ENCODE results near the gene LAPTM5. TPM values are rescaled to one million over a fixed set of nuclear protein-coding genes. Genes with fewer than 3 reads are reported as not detected.

Gene LAPTM5
- total RNA-seq, 1 donor from 2014 or later: 0.77 TPM

DNA sequence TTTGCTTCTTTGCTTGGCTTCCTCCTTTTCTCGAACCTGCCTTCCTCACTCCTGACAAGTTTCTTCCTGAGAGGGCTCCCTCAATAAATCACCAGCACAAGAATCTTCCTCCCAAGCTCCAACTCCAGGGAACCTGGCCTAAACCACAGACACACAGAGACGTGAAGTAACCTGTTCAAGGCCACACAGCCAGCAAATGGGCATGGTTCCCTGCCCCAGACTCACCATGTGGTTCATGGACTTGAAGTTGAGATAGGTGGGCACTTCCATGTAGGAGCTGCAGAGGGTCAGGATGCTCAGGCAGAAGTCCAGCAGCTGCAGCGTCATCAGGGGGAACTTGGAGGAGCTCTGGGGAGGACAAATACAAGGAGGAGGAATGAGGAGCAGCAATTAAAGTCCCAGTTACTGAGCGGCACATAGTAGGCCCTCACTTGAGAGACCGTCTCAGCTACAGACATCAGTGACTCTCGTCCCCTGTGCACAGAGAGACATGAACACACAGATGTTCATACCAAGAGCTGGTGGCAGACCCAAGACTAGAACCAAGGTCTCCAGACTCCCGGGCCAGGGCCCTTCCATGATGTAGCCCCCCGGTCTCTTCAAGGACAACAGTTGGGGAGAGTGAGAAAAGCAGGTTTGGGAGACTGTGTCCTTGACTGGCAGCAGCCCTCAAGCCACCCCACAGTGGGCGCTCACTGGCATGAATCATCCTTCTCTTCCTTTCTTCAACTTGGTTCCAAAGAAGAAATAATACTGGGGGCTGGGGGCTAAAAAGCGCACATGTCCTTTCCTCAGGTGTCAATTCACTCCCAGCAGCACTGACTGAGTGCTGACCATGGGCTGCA lies 18.6 kb downstream of the LAPTM5 start:
- DNase-seq (ENCODE audit: low read depth): no peak
- Histone ChIP-seq H3K4me3 (ENCODE audit: insufficient read depth, low read depth, low read length) (no peak overlapping the region), H3K27ac (ENCODE audit: low read depth, low read length) (no peak overlapping the region), H3K36me3 (ENCODE audit: insufficient read depth, low read length) (no peaks in the 10 kb centered on the region), H3K79me2 (ENCODE audit: insufficient read depth, low read length) (no peaks in the 10 kb centered on the region), H3K27me3 (ENCODE audit: insufficient read depth, low read length) (peaks cover 9% of the 10 kb centered on the region), H4K20me1 (ENCODE audit: insufficient read depth, low read length) (no peaks in the 10 kb centered on the region), H3K9me3 (ENCODE audit: insufficient read depth, low read depth, low read length) (no peaks in the 10 kb centered on the region), H3K9ac (ENCODE audit: low read length) (no peak overlapping the region), H3K4me1 (ENCODE audit: insufficient read depth, low read length) (peaks cover 9% of the 10 kb centered on the region), H3K4me2 (ENCODE audit: low read length) (no peak overlapping the region), H2AFZ (ENCODE audit: low read depth, low read length) (no peak overlapping the region)
- no peak for TF ChIP-seq EZH2 (IDR thresholded peaks at IDR 0.05; ENCODE audit: insufficient read depth, low read length)
- TF ChIP-seq, protein P1, sequence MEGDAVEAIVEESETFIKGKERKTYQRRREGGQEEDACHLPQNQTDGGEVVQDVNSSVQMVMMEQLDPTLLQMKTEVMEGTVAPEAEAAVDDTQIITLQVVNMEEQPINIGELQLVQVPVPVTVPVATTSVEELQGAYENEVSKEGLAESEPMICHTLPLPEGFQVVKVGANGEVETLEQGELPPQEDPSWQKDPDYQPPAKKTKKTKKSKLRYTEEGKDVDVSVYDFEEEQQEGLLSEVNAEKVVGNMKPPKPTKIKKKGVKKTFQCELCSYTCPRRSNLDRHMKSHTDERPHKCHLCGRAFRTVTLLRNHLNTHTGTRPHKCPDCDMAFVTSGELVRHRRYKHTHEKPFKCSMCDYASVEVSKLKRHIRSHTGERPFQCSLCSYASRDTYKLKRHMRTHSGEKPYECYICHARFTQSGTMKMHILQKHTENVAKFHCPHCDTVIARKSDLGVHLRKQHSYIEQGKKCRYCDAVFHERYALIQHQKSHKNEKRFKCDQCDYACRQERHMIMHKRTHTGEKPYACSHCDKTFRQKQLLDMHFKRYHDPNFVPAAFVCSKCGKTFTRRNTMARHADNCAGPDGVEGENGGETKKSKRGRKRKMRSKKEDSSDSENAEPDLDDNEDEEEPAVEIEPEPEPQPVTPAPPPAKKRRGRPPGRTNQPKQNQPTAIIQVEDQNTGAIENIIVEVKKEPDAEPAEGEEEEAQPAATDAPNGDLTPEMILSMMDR (IDR thresholded peaks at IDR 0.05; ENCODE audit: insufficient read depth, low read depth, low read length): no peak
- peaks cover 28% of the 10 kb centered on the region for H3K27me3 Mint-ChIP-seq (ENCODE audit: low read depth, unreplicated experiment)
- no peak overlapping the region for H3K4me3 Mint-ChIP-seq (ENCODE audit: unreplicated experiment)
- H3K4me1 Mint-ChIP-seq (ENCODE audit: low read depth, unreplicated experiment): peaks cover 6% of the 10 kb centered on the region
- peaks cover 2% of the 10 kb centered on the region for H3K36me3 Mint-ChIP-seq (ENCODE audit: low read depth, unreplicated experiment)
- H3K9me3 Mint-ChIP-seq (ENCODE audit: unreplicated experiment): peaks cover 12% of the 10 kb centered on the region
- no peak for FAIRE-seq
- peak overlapping the region; percentile 10 for H3K27ac Mint-ChIP-seq (ENCODE audit: unreplicated experiment)

DNA sequence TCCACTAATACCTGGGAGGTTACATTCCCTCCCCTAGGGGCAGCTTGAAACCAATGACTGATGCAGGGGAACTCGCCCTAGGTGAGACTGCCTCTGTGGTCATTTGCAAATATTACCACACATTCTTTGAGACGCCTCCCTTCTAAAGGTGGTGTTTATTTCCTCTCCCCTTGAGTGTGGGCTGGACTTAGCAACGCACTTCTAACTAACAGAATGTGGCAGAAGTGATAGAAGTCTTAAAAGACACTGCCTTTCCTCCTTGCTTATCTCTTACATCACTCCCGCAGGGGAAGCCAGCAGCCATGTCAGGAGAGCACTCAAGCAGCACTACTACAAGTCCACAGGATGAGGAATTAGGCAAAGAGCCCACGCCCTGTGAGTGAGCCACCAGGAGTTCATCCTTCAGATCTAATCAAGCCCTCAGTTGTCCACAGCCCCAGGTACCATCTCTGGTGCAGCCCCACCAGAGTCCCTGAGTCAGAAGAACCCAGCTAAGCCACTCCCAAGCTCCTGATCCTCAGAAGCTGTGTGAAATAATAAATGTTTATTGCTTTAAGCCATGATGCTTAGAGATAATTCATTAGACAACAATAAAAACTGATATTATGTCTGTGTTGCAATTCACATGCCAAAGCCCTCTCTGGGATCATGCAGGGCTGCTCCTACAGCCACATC lies 19.4 kb downstream of the LAPTM5 start:
- Histone ChIP-seq H3K9ac (ENCODE audit: low read length) (no peak overlapping the region), H3K27me3 (ENCODE audit: insufficient read depth, low read length) (peaks cover 9% of the 10 kb centered on the region), H3K79me2 (ENCODE audit: insufficient read depth, low read length) (no peaks in the 10 kb centered on the region), H3K4me3 (ENCODE audit: insufficient read depth, low read depth, low read length) (no peak overlapping the region), H3K27ac (ENCODE audit: low read depth, low read length) (no peak overlapping the region), H4K20me1 (ENCODE audit: insufficient read depth, low read length) (no peaks in the 10 kb centered on the region), H2AFZ (ENCODE audit: low read depth, low read length) (no peak overlapping the region), H3K4me2 (ENCODE audit: low read length) (no peak overlapping the region), H3K9me3 (ENCODE audit: insufficient read depth, low read depth, low read length) (no peaks in the 10 kb centered on the region), H3K4me1 (ENCODE audit: insufficient read depth, low read length) (peaks cover 9% of the 10 kb centered on the region), H3K36me3 (ENCODE audit: insufficient read depth, low read length) (no peaks in the 10 kb centered on the region)
- H3K36me3 Mint-ChIP-seq (ENCODE audit: low read depth, unreplicated experiment): peaks cover 2% of the 10 kb centered on the region
- TF ChIP-seq, protein P1 (IDR thresholded peaks at IDR 0.05; ENCODE audit: insufficient read depth, low read depth, low read length): no peak
- TF ChIP-seq EZH2 (IDR thresholded peaks at IDR 0.05; ENCODE audit: insufficient read depth, low read length): no peak
- FAIRE-seq (no peak), DNase-seq (ENCODE audit: low read depth) (no peak)
- H3K9me3 Mint-ChIP-seq (ENCODE audit: unreplicated experiment): peaks cover 10% of the 10 kb centered on the region
- H3K27ac Mint-ChIP-seq (ENCODE audit: unreplicated experiment): no peak overlapping the region
- H3K4me1 Mint-ChIP-seq (ENCODE audit: low read depth, unreplicated experiment): peaks cover 9% of the 10 kb centered on the region
- peaks cover 25% of the 10 kb centered on the region for H3K27me3 Mint-ChIP-seq (ENCODE audit: low read depth, unreplicated experiment)
- H3K4me3 Mint-ChIP-seq (ENCODE audit: unreplicated experiment): no peak overlapping the region
